NOMO-1 treated with DMSO at 0.1 percent for 48 hours (cell line): ENCODE results near the gene CTAGE1.
A peak's percentile ranks its signal among the peaks of the same experiment; 100 is the strongest.
"Not testable (repeated sequence)": the region's sequence is repeated elsewhere in the genome, so short reads cannot be mapped to it uniquely, and the experiment has no call there.

ENCODE experiments used
- DNase-seq: peaks from one replicate; lab custom pipeline; 2025; ENCODE audit not compliant: unreplicated experiment; lab: John Stamatoyannopoulos, UW

CTAGE1 gene

GRCh38 chr18:22394428-22394827 is 23.3 kb downstream of the CTAGE1 start:
- no peak for DNase-seq

DNA sequence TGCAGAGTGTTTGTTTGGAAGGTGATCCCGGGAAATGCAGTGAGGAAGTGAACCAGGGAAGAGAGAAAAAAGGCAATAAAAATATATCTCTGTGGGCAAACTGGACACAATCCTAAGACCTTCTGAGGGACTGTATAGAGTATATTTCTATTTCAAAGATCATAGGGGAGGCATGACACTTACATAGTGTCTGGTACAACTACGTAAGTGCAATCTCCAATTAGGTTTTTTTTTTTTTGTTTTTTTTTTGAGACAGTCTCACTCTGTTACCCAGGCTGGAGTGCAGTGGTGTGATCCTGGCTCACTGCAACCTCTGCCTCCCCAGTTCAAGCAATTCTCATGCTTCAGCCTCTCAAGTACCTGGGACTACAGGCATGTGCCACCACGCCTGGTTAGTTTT is 24.6 kb downstream of the CTAGE1 start:
- DNase-seq, result not testable (repeated sequence)

DNA sequence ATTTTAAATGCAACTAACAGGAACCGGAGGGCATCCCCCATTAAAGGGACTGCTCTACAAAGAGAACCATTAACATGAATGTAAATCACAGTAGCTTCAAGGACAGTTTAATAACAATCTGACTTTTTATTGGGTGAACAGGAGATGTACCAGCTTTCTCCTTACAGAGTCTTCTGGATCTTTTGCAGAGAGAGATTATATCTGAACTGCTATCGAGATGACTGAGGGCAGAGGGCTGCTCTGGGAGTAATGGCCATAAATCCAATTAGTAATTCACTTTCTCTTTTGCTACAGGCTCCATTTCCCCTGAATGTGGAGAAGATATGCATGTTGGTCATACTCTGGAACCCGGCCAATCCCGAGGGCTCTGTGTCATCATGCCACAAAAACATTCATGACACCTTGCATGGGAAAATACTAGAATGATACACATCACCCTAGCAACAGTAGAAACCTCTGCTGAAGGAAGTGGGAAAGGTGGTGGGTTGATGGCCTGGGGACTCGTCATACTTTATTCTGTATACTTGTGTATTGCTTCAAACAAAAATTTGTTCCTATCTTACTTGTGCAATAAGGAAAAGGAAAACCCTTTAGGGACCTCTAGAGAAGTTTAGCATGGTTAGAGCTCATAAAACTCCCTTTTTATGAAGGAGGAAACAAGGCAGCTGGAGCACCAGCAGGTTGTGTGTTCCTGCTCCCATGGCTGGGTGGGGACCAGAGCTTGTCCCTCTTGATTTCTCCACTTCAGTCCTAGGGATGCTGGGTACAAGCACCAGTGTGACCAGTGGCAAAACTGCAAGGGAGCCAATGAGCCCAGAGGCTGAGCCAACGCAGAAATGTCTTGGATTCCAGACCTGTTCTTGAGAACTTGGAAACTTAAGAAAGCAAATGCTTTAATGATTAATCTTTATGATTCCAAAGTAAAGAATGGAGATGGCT is 26.0 kb downstream of the CTAGE1 start:
- no peak for DNase-seq

DNA sequence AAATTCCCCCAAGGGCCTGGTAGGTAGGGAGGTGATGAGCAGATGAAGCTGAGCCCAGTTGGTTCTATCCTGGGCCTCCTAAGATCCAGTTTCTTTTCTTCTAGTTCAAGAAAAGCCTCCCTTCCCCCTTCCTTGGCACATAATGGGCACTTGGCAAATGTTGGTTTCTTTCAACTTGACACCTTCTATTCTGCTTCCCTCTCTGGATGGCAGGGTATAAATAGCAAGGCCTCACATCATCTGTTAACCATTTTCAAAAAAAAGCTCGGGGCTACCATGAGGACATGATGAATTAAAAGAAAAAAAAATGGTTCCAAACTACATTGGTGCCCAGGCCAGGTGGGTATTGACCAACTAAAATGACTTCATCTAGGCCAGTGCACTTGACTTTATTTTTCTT is 29.9 kb downstream of the CTAGE1 start:
- no peak for DNase-seq

GRCh38 chr18:22387364-22387763 is 30.4 kb downstream of the CTAGE1 start:
- no peak for DNase-seq

DNA sequence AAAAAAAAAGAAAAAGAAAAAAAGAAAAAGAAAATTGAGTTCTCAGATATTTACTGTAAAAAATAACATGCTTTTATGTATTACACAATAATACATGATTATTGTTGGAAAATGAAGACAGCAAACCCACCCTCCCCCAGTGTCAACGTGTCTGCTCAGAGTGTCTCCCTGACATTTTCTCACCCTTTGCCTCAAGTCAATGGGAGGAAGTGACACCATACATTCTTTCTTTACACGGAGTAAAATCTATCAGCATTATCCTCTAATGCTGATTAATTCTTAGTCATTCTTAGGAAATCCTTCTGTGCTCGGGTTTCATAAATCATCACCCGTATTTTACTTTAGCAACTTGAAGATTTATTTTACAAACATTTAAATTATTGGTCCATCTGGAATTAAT is 32.0 kb downstream of the CTAGE1 start:
- no peak for DNase-seq

DNA sequence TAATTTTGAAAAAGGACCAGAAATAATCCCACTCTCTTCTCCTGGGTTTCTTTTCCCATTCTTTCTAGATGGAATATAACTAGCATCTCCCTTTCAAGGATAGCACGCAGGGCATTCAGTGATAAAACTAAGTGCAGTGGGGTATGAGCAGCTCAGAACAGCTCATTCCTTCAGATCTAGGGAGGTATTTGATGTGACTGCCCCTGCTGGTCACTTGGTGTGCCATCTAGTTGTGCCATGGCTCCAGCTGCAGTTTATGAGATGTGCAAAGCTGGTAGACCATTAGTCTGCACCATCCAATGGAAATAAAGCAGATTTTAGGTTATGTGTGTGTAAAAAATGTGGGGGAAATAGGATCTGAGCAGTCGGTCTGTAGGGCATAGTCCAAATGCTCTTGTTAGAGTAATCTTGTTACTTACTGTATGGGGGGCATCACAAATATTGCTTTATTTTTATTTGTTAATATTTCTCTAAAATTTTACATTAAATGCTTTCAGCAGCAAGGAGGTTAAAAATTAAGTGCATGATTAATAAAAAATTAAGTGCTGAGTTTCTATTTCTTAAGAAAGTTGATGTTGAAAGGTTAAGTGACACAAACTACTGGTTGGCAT is 38.9 kb downstream of the CTAGE1 start:
- DNase-seq, result peak; percentile 25

GRCh38 chr18:22377769-22378168 is 39.9 kb downstream of the CTAGE1 start:
- no peak for DNase-seq

- DNase-seq, result no peak
Measured at GRCh38 chr18:22370414-22370813, 47.3 kb downstream of the CTAGE1 start.

DNA sequence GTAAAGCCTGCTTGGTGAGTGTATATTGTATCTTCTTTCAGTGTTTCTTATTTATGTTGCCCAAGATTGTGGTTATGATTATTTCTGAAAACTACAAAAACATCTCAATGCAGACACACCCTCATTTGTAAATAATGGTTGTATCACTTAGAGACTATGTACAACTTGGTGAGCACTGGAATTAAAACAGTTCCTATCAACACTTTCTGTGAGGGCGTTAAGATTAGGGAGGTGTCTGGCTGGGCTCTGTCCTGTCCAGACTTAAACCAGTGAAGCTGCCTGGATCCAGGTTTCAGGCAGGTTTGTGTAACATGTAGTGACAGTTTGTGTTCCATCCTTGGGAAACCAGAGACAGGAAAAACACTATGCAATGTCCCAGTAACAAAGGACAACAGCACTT is 49.7 kb downstream of the CTAGE1 start:
- DNase-seq, result no peak

- no peak for DNase-seq
Measured at GRCh38 chr18:22367303-22367702, 50.4 kb downstream of the CTAGE1 start.

GRCh38 chr18:22363867-22364463 is 53.8 kb downstream of the CTAGE1 start:
- no peak for DNase-seq
